Astrocyte of the cerebellum (primary cell): Measurements from ENCODE around the gene BIRC7.

Experiments used
- DNase-seq: peaks from one replicate; pipeline ENCODE4 v3.0.0-alpha.2; 2011; ENCODE audit warnings: low read depth
- H3K4me3 ChIP-seq: 2 replicates; pipeline ENCODE4 v1.5.1; 2011; ENCODE audit warnings: mild to moderate bottlenecking, low read depth, low read length, moderate library complexity
- CTCF ChIP-seq: IDR thresholded peaks from 2 replicates; pipeline ENCODE4 v1.5.1; 2012; ENCODE audit warnings: low read length, low read depth, moderate library complexity, mild to moderate bottlenecking; ENCODE audit errors: missing control alignments
- in situ Hi-C: cut with HindIII; loops from 2 replicates; pipeline ENCODE4 v1.10.0; 2017; ENCODE audit warnings: low sequenced_read_pairs

The BIRC7 gene

GRCh38 chr20:63236116-63236837 is 572 bp downstream of the BIRC7 start:
- no peak for TF ChIP-seq CTCF
- DNase-seq, result no peak
- no peak overlapping the region for H3K4me3 ChIP-seq

GRCh38 chr20:63238031-63238430 is 2.3 kb downstream of the BIRC7 start:
- in situ Hi-C loops, result no loop called here
- no peak for TF ChIP-seq CTCF
- no peak for DNase-seq
- no peak overlapping the region for H3K4me3 ChIP-seq

More at GRCh38 chr20:63236116-63236837, 572 bp downstream of the BIRC7 start:
- in situ Hi-C loops, result no loop called here

- TF ChIP-seq CTCF, result no peak
- DNase-seq, result no peak
- in situ Hi-C loops, result no loop called here
- no peak overlapping the region for H3K4me3 ChIP-seq
Observed at GRCh38 chr20:63238514-63239125, 2.9 kb downstream of the BIRC7 start.

GRCh38 chr20:63239431-63239830 is 3.7 kb downstream of the BIRC7 start:
- TF ChIP-seq CTCF, result no peak
- no peak overlapping the region for H3K4me3 ChIP-seq
- no peak for DNase-seq
- in situ Hi-C loops, result no loop called here

GRCh38 chr20:63240004-63240403 is 4.3 kb downstream of the BIRC7 start:
- TF ChIP-seq CTCF, result no peak

GRCh38 chr20:63241272-63241671 is 5.6 kb downstream of the BIRC7 start:
- no peak for TF ChIP-seq CTCF
- no peak for DNase-seq
- in situ Hi-C loops, result no loop called here
- no peak overlapping the region for H3K4me3 ChIP-seq

More at GRCh38 chr20:63240004-63240403, 4.3 kb downstream of the BIRC7 start:
- in situ Hi-C loops, result no loop called here
- no peak overlapping the region for H3K4me3 ChIP-seq
- DNase-seq, result no peak
